ENCODE results near the gene FARSB.

- TF ChIP-seq FOXK2 (IDR thresholded peaks at IDR 0.05) (no peak), L3MBTL2 (conservative IDR thresholded peaks at IDR 0.05) (no peak)
Observed at GRCh38 chr2:222535477-222535876, 120.4 kb downstream of the FARSB start.
